Measurements from ENCODE around the gene GGA1.

- TF ChIP-seq POLR2AphosphoS5 (IDR thresholded peaks at IDR 0.05; ENCODE audit: borderline replicate concordance, low read depth, low read length) (no peak), EZH2 (IDR thresholded peaks at IDR 0.05) (no peak), FOXP2 (optimal IDR thresholded peaks at IDR 0.05; ENCODE audit: control extremely low read depth, extremely low read length, insufficient read depth) (no peak)
These were observed 20.2 kb downstream of the GGA1 start for GRCh38 chr22:37628830-37629229.
